Measurements from ENCODE around the gene PPP1CA.
"Not testable (repeated sequence)": the region's sequence is repeated elsewhere in the genome, so short reads cannot be mapped to it uniquely, and the experiment has no call there.

The PPP1CA gene

GRCh38 chr11:67434395-67434881 lies 32.8 kb upstream of the PPP1CA start:
- no peak for DNase-seq

GRCh38 chr11:67433536-67434394 lies 32.1 kb upstream of the PPP1CA start:
- DNase-seq, result no peak

DNA sequence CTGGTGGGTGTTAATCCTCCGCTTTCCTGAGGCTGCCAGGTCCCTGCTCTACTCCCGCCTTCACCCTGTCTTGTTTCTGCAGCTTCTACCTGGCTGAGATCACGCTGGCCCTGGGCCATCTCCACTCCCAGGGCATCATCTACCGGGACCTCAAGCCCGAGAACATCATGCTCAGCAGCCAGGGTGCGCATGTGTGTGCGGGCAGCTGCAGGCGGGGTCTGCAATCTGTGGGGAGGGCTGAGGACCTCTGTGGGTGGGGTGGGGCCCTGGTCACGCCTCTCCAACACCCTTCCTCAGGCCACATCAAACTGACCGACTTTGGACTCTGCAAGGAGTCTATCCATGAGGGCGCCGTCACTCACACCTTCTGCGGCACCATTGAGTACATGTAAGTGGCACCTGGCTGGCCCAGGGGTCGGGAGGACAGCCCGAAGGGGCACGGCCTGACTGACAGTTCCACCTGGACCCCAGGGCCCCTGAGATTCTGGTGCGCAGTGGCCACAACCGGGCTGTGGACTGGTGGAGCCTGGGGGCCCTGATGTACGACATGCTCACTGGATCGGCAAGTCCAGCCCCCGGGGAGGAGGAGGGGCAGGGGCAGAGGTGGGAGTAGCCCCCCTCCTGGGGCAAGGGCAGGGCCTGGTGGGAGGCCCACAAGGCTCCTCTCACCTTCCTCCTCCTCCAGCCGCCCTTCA lies 31.1 kb upstream of the PPP1CA start:
- no peak for DNase-seq

GRCh38 chr11:67431346-67432249 lies 29.9 kb upstream of the PPP1CA start:
- no peak for DNase-seq

DNA sequence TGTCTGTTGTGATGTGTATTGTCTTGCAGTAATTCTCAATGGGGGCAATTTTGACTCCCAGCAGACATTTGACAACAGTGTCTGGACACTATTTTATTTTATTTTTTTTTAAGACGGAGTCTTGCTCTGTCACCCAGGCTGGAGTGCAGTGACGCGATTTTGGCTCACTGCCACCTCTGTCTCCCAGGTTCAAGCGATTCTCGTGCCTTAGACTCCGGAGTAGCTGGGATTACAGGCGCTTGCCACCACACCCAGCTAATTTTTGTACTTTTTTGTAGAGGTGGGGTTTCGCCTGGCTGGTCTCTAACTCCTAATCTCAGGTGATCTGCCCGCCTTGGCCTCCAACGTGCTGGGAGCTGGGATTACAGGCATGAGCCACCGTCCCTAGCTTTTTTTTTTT lies 28.1 kb upstream of the PPP1CA start:
- DNase-seq, result no peak

- DNase-seq, result no peak
These were observed 27.5 kb upstream of the PPP1CA start for GRCh38 chr11:67429038-67429668.

GRCh38 chr11:67428052-67429001 lies 26.7 kb upstream of the PPP1CA start, which contains the start of gene RPS6KB2:
RPS6KB2 (plus strand) TSS chr11:67428494; CDS start chr11:67428546, 52 bp downstream.
- peak; percentile 94 for DNase-seq

DNA sequence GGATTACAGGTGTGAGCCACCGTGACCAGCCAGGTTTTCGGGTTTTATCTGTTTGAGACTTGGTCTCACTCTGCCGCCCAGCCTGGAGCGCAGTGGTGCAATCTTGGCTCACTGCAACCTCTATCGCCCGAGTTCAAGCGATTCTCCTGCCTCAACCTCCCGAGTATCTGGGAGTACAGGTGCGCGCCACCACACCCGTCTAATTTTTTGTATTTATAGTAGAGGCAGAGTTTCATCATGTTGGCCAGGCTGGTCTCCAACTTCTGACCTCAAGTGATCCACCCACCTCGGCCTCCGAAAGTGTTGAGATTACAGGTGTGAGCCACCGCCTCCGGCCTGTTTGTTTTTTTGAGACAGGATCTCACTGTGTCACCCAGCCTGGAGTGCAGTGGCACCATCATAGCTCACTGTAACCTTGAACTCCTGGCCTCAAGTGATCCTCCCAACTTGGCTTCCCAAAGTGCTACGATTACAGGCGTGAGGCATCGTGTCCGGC lies 25.8 kb upstream of the PPP1CA start:
- DNase-seq, result not testable (repeated sequence)

DNA sequence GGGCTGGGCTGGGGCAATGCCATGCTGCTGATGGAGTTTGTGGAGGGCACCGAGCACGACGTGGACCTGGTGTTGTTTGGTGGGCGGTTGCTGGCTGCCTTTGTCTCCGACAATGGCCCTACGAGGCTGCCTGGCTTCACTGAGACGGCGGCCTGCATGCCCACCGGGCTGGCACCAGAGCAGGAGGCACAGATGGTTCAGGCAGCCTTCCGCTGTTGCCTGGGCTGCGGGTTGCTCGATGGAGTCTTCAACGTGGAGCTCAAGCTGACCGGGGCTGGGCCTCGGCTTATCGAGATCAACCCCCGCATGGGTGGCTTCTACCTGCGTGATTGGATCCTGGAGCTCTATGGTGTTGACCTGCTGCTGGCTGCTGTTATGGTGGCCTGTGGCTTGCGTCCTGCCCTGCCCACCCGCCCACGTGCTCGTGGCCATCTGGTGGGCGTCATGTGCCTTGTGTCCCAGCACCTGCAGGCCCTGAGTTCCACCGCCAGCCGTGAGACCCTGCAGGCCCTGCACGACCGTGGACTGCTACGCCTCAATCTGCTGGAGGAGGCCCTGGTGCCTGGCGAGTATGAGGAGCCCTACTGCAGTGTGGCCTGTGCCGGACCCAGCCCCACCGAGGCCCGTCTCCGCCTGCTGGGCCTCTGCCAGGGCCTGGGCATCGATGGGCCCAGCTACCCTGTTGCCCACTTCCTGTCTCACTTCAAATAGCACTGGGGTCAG lies 22.4 kb upstream of the PPP1CA start:
- DNase-seq, result no peak

GRCh38 chr11:67423466-67423865 lies 21.8 kb upstream of the PPP1CA start:
- DNase-seq, result no peak

DNA sequence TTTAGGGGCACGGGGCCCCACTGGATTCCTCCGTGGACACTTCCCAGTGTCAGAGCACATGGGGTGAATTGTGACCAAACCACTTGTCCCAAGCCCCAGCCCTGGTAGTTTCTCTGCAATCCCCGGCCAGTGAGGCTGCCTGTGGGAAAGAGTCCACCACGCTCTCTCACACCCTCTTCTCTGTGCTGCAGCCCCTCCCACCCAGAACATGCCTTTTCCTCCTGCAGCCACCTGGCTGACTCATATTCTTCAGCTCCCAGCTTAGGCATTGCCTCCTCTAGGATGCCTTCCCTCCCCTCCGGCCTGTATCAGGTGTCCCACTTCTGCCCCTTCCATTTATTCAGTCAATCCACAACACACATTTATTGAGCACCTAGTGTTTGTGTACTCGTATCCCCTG lies 21.2 kb upstream of the PPP1CA start:
- DNase-seq, result no peak

DNA sequence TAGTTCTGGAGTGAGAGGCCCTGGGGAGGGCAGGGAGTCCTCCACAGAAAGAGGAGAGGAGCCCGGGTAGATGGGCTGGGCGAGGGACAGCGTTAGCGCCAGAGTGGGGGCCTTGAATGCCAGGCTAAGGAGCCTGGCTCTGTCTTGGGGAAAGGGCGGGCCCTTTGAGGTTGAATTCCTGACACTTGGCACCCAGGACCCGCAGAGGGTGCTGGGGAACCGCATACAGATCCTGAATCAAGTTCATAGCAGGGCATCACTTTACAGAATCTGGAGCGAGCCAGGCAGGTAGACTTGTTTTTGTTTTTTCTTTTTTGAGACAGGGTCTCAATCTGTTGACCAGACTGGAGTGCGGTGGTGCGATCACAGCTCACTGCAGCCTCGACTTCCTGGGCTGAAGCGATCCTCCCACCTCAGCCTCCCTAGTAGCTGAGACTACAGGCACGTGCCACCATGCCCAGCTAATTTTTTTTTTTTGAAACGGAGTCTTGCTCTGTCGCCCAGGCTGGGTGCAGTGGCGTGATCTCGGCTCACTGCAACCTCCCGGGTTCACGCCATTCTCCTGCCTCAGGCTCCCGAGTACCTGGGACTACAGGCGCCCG lies 19.9 kb upstream of the PPP1CA start:
- no peak for DNase-seq

DNA sequence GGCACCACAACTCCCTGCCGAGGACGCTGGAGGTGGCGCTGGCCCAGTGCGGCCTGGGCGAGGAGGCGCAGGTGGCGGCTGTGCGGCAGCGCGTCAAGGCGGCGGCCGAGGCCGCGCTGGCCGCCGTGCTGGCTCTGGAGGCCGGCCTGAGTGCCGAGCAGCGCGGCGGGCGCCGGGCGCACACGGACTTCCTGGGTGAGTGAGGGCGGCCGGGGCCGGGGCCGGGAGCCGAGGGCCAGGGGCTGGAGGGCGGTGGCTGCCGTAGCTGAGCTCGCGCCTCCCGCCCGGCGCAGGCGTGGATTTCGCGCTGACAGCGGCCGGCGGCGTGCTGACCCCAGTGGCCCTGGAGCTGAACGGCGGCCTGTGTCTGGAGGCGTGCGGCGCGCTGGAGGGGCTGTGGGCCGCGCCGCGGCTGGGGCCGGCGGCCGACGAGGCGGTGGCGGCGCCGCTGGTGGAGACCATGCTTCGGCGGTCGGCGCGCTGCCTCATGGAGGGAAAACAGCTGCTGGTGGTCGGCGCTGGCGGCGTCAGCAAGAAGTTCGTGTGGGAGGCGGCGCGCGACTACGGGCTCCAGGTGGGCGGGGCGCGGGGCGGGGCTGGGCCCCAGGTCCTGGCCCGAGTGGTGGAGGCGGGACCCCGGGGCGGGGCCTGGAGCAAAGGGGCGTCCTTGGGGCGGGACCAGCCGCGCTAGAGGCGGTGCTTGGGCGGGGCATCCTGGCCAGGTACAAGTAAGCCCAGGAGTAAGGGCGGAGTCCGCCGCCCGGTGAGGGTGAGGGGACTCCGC lies 19.2 kb upstream of the PPP1CA start:
- peak; percentile 81 for DNase-seq

DNA sequence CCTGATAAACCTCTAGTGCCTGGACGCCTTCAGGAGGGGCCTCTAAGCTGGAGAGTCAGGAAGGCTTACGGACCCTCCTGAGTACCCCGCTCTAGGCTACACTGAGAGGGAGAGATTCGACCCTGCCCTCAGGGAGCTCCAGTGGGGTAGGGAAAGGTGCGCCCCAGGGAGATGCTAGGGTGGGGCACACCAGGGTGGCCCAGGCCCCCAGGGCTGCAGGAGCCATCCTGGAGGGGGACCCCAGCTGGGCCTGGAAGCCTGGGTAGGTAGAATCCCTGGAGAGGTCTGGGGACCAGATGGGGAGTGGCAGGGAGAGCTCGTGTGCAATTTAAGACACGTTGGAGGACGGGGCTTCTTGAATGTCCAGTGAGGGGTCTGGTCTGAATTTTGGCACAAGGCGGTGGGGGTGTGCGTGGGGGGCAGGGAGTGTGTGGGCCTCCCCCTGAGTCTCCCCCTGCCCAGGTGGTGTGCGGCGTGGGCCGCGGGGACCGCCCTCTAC lies 18.5 kb upstream of the PPP1CA start:
- no peak for DNase-seq

DNA sequence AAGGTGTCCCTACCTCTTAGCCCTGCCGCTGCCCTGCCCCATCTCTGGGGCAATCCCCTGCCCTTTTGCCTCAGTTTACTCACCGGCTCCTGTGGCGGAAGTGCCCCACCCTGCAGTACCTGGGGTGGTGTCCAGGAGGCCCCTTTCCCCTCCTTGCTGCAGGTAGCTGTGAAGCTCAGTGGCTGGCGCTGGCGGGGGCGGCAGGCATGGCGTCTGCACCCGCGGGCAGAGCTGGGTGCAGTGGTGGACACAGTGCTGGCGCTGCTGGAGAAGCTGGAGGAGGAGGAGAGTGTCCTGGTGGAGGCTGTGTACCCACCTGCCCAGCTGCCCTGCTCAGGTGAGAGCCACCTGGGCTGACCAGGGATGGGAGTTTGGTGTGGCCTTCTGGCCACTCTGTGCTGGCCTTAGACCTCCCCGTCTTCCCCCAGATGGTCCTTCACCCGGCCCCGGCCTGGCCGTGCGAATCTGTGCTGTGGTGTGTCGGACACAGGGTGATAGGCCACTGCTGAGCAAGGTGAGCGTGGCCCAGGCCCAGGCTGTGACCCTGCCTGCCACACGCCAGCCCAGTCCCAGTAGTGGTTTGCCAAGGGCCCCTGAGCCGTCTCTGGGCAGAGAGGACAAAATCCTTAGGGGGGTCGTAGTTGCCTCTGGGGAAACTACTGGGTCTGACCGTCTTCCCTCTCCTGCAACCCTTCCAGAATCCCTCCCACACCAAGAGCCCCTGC lies 17.8 kb upstream of the PPP1CA start:
- DNase-seq, result no peak

DNA sequence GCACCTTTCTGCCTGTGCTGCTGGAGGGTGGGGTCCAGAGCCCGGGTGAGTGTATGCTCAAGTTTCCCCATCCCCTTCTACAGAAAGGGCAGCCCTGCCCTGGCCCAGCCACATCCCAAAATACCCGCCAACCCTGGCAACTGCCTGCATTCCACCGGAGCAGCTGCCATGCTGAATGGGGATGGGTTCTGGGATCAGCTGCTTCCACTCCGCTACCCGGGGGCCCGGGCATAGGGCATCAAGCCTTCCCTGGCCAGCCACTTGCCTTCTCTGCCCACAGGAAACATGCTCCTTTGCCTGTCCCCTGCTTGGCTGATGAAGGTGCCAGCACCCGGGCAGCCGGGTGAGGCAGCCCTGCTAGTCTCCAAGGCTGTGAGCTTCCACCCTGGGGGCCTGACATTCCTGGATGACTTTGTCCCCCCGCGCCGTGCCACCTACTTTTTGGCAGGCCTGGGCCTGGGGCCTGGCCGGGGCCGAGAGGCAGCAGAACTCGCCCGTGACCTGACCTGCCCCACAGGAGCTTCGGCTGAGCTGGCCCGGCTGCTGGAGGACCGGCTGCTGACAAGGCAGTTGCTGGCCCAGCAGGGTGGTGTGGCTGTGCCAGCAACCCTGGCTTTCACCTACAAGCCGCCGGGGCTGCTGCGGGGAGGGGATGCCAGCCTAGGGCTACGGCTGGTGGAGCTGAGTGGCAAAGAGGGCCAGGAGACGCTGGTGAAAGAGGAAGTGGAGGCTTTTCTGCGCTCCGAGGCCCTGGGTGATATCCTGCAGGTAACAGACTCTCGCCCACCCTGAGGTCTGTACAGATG lies 17.0 kb upstream of the PPP1CA start:
- DNase-seq, result no peak

GRCh38 chr11:67417425-67417824 lies 15.8 kb upstream of the PPP1CA start:
- DNase-seq, result no peak

Data from HCEC 1CT (cell line).